GM21717 (cell line): ENCODE data around the gene KIAA1143.
A peak's percentile ranks its signal among the peaks of the same experiment; 100 is the strongest.

Experiments
- ATAC-seq: cut with Tn5 transposase; IDR thresholded peaks from one replicate; pipeline ENCODE4 v1.9.1; 2021; ENCODE audit warnings: mild to moderate bottlenecking, moderate library complexity; ENCODE audit not compliant: unreplicated experiment

Gene KIAA1143

DNA sequence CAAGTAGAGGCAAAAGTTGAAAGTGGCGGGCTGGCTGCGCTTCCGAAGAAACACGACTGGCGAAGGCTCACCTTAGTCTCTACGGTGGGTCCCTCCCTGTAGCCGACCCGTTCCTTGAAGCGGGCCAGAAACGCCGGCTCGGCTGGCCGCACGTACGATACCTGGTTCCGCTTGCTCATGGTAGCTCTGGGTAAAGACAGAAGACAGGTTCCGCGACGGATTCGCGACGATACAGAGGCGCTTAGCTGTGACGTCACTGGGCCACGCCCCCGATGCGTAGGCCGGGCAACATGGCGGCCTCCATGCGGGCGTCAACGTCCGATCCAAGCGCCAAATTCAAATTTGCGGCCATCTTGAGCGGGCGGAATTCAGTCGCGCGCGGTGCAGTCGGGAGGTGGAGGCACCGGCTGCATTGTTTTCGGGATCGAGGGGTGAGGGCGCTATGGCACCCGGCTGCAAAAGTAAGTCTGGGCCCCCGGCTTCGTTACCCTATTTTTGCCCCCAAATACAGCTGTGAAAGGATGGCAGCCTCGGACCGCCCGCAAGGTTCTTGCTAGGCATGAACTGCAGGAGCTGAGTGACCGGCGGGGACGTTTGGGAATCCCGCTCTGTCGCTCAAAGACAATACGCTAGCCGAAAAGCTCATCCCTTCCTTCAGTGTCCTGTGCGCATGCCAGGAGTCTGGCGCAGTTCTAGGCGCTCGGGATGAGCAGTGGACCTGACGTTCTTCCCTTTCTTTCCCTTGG lies at the start of gene KIAA1143, which contains the start of gene KIF15:
Gene KIAA1143 (minus strand): TSS at position 196 of the 746 bp plus-strand sequence. CDS start 17 bp downstream, at position 179.
Gene KIF15 (plus strand): TSS at position 371 of the 746 bp plus-strand sequence. CDS start 72 bp downstream, at position 443.
- peak; percentile 86 for ATAC-seq

GRCh38 chr3:44805960-44806359 lies 44.5 kb upstream of the KIAA1143 start:
- no peak for ATAC-seq

DNA sequence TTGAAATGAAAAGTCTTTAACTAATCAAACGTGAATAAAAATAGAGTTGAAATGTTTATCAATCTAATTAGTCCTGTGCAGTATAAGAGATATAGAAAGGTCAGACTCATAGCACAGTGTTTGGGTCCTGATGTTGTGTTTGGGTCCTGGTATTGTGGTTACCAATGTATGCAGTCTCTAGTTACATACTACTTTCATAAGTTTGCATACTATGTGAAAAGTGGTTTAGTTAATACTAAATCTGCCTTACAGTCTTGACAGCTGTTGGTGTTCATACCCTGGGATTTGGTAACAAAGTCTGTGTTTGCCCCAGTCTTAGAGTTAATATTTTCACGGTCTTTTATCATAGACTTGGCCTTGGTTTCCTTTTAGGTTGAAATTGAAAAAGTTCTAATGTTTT lies 41.9 kb upstream of the KIAA1143 start:
- ATAC-seq, result no peak

- ATAC-seq, result no peak
These were observed 40.6 kb upstream of the KIAA1143 start for GRCh38 chr3:44802011-44802410.

- ATAC-seq, result no peak
These were observed 33.8 kb upstream of the KIAA1143 start for GRCh38 chr3:44795197-44795596.

- ATAC-seq, result no peak
These were observed 21.5 kb upstream of the KIAA1143 start for GRCh38 chr3:44782891-44783290.

GRCh38 chr3:44772099-44772442 lies 10.7 kb upstream of the KIAA1143 start:
- no peak for ATAC-seq

GRCh38 chr3:44771424-44772098 lies 10.1 kb upstream of the KIAA1143 start:
- ATAC-seq, result no peak

GRCh38 chr3:44764248-44764647 lies 2.8 kb upstream of the KIAA1143 start:
- no peak for ATAC-seq

DNA sequence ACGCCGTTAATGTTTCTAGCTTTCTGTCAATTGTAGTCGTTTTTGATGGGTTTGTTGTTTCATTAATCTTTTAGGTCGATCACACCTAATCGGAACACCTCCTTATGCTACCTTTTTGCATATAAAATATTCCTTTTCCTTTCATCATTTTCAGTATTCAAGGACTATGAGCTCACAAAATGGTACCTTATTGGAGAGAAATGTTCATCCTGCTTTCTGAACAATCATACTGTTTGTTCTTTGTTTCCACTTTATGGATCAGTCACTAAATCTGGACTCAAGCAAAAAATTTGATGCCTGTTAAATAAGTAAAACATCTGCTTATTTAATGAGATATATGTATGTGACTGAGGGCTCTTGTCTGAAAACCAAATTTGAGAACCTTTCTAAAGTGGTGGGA lies 1.3 kb upstream of the KIAA1143 start:
- ATAC-seq, result no peak

DNA sequence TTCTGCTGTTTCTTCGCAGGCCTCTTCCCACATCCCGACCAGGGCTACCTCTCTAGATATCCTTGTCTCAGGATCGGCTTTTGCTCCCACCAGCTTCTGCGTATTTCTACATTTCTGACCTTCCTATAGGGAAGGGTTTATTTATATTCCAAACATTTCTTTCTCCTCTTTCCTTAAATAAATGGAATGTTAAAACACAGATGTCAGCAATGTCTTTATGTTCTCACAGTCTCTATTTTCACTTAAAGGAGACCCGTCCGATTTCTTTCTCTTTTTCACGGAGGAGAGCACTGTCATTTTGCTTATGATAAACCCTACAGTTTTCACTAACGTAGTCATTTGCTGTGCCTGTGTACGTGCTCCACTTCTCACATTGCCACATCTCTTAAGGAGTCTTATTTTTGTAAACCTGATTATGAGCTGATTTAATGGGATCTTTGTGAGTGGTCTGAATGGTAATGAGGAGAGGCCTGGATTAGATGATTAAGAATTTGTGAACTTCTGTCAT lies 805 bp upstream of the KIAA1143 start:
- no peak for ATAC-seq

- no peak for ATAC-seq
These were observed 357 bp downstream of the KIAA1143 start for GRCh38 chr3:44761101-44761423.

DNA sequence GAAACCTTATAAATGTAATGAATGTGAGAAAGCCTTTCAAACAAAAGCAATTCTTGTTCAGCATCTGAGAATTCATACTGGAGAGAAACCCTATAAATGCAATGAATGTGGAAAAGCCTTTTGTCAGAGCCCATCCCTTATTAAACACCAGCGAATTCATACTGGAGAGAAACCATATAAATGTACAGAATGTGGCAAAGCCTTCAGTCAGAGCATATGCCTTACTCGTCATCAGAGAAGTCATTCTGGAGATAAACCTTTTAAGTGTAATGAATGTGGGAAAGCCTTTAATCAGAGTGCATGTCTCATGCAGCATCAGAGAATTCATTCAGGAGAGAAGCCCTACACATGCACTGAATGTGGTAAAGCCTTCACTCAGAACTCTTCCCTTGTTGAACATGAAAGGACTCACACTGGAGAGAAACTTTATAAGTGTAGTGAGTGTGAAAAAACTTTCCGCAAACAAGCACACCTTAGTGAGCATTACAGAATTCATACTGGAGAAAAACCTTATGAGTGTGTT lies 26.7 kb downstream of the KIAA1143 start:
- no peak for ATAC-seq

DNA sequence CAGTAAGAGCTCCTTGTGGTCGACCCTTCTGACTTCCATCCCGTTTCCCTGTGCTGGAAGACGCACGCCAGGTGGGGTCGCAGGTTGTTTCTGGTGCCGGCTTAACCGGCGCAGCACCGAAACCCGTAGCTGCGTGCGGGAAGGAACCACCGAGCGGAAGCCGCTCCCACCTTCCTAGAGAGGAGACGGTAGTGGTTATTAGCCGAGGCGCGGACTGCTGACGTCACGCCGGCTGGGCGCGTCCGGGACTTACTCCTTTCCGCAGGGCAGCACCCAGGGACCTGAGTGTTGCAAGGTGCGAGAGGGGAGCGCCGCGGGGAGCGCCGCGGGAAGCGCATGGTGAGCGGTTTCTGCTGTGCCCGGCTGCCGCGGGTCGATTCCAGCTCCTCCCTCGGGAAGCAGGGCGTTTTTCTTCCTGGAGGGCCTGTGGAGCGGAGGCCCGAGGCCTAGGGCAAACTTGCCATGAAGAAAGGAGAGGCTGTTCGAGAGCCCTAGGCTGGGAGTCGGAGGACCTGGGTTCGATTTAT lies 32.0 kb downstream of the KIAA1143 start, which contains the start of gene ZNF501:
Gene ZNF501 (plus strand): TSS at position 252 of the 527 bp plus-strand sequence. CDS start 4,787 bp downstream, outside the sequence.
- peak; percentile 81 for ATAC-seq

DNA sequence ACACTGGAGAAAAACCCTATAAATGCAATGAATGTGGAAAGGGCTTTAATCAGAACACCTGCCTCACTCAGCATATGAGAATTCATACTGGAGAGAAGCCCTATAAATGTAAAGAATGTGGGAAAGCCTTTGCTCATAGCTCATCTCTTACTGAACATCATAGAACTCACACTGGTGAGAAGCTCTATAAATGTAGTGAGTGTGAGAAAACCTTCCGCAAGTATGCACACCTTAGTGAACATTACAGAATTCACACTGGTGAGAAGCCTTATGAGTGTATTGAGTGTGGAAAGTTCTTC lies 39.4 kb downstream of the KIAA1143 start:
- no peak for ATAC-seq

- no peak for ATAC-seq
These were observed 40.0 kb downstream of the KIAA1143 start for GRCh38 chr3:44721231-44722102.

DNA sequence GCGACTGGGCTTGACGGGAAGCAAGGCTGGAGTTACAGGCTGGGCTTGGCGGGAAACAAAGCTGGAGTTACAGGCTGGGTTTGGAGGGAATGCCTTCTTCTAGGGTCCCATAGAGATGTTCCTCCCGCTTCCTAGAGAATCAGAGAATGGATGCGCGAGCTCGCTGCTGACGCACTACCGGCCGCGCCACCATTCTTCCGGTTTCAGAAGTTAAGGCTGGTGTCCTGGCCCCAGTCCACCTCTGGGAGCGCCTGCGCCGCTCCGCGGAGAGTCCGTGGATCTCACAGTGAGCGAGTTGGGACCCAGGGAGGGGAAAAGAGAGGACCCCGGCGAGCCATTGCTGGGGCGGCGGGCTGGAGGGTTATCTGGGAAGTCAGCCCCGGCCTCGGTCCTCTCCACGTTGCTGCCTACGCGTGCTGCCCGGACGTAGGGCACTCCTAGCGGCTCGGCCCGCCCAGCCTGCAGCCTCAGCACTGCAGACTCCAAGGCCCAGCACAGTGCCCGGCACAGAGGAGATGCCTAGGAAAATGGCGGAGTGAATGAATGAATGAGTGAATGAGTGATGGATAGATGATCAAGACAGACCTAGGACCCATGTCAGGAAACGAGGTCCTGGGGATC lies 48.9 kb downstream of the KIAA1143 start, which contains the start of gene ZNF502:
Gene ZNF502 (plus strand): TSS at position 206 of the 621 bp plus-strand sequence. CDS start 7,602 bp downstream, outside the sequence.
- no peak for ATAC-seq
